GM10266 (cell line): ENCODE data around the gene TMPRSS3.

Experiments
- DNase-seq: peaks from one replicate; pipeline ENCODE4 v3.0.0; 2012; ENCODE audit errors: extremely low spot score
- TF ChIP-seq, protein P1 (sequence below): IDR thresholded peaks from 2 replicates; pipeline ENCODE4 v1.5.1; 2012; ENCODE audit warnings: mild to moderate bottlenecking, low read depth; ENCODE audit not compliant: control insufficient read depth, insufficient read depth; ENCODE audit errors: missing control alignments

TMPRSS3 gene

GRCh38 chr21:42390193-42390592 is 5.7 kb downstream of the TMPRSS3 start:
- TF ChIP-seq, protein P1, sequence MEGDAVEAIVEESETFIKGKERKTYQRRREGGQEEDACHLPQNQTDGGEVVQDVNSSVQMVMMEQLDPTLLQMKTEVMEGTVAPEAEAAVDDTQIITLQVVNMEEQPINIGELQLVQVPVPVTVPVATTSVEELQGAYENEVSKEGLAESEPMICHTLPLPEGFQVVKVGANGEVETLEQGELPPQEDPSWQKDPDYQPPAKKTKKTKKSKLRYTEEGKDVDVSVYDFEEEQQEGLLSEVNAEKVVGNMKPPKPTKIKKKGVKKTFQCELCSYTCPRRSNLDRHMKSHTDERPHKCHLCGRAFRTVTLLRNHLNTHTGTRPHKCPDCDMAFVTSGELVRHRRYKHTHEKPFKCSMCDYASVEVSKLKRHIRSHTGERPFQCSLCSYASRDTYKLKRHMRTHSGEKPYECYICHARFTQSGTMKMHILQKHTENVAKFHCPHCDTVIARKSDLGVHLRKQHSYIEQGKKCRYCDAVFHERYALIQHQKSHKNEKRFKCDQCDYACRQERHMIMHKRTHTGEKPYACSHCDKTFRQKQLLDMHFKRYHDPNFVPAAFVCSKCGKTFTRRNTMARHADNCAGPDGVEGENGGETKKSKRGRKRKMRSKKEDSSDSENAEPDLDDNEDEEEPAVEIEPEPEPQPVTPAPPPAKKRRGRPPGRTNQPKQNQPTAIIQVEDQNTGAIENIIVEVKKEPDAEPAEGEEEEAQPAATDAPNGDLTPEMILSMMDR = no peak
- no peak for DNase-seq

DNA sequence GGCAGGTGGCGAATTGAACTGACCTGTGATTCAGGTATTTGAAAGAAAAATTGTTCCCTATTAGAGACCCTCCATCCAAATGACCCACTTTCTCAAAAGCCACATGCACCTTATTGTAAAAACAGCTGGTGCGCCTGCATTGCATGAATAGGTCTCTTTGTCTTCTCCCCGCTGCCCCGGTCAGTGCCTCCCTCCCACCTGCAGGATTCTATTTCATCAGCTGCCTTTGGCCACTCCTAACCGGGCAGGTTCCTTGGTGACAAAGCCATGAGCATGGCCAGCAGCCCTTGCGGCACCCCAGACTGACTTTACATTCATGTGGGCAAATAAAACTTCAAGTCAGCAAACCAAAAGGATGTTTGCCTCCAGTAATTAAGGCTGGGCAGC is 6.4 kb downstream of the TMPRSS3 start:
- DNase-seq = no peak
- TF ChIP-seq, protein P1 = no peak

DNA sequence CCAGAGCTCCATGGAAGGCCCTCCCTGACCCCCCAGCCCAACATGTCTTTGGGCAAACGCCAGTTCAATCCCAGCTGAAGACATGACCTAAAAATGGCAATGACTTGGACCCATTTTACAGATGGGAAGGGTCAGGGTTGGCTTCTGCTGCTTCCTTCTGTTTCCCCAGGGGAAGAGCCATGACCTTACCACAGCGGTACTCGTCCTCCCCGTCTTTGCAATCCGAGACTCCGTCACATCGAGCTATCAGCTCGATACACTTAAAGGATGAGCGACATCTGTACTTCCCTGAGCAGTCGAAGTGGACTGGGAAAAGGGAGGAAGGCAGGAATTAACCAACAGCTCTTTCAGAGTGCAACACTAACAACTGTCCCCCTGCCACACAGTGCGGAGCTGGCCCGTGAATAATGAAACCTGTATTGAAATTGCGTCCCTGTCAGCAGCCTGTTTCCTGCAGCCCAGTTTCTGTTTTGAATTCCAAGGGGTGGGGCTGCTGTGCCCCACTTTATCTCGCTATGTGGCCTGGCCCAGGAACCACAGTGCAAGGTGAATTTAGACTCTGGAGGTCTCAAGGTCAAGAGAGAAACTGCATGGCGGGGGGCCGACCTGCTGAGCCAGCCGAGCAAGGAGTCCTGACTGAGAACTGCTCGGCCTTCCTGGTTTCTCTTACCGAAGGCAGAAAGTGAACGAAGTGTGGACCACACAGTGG is 7.0 kb downstream of the TMPRSS3 start:
- TF ChIP-seq, protein P1 = no peak

GRCh38 chr21:42387843-42388340 is 8.0 kb downstream of the TMPRSS3 start:
- TF ChIP-seq, protein P1 = no peak
- DNase-seq = no peak

More for the DNA sequence above, 7.0 kb downstream of the TMPRSS3 start:
- DNase-seq = peak; percentile 57

DNA sequence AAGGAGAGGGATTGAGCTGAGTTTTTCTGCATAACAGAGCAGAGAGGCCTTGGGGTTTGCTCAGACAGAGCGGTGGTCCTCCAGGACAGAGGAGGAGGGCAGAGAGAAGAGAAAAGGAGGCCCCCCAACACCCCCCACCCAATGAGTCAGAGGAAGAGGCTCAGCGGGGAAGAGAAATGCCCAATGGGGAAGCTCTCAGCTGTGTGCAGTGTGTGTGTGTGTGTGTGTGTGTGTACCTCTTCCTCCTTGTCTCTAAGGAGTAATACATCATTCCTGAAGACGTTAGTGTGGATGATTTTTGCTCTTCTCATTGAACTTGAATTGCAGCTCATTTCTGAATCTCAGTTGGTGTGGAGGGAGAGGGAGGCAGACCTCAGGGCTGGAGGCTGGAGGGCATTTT is 8.7 kb downstream of the TMPRSS3 start:
- TF ChIP-seq, protein P1 = no peak
- DNase-seq = no peak

GRCh38 chr21:42386034-42386591 is 9.7 kb downstream of the TMPRSS3 start:
- no peak for DNase-seq
- TF ChIP-seq, protein P1 = no peak

- TF ChIP-seq, protein P1 = no peak
- DNase-seq = no peak
Measured at GRCh38 chr21:42385619-42386018, 10.2 kb downstream of the TMPRSS3 start.
